ENCODE data around the gene RHEB.

The RHEB gene

GRCh38 chr7:151519765-151520418 is at the start of gene RHEB:
RHEB (minus strand) TSS chr7:151519895; CDS start chr7:151519511, 384 bp downstream.
- DNase-seq (ENCODE audit: low read depth): peak; percentile 98
- peak within 1 kb of the TSS; percentile 60 for H3K4me3 ChIP-seq (ENCODE audit: control insufficient read depth, low read depth, low read length)
- TF ChIP-seq, protein P1, sequence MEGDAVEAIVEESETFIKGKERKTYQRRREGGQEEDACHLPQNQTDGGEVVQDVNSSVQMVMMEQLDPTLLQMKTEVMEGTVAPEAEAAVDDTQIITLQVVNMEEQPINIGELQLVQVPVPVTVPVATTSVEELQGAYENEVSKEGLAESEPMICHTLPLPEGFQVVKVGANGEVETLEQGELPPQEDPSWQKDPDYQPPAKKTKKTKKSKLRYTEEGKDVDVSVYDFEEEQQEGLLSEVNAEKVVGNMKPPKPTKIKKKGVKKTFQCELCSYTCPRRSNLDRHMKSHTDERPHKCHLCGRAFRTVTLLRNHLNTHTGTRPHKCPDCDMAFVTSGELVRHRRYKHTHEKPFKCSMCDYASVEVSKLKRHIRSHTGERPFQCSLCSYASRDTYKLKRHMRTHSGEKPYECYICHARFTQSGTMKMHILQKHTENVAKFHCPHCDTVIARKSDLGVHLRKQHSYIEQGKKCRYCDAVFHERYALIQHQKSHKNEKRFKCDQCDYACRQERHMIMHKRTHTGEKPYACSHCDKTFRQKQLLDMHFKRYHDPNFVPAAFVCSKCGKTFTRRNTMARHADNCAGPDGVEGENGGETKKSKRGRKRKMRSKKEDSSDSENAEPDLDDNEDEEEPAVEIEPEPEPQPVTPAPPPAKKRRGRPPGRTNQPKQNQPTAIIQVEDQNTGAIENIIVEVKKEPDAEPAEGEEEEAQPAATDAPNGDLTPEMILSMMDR (IDR thresholded peaks at IDR 0.05; ENCODE audit: control insufficient read depth, insufficient read depth, low read depth, low read length, missing control alignments): no peak

DNA sequence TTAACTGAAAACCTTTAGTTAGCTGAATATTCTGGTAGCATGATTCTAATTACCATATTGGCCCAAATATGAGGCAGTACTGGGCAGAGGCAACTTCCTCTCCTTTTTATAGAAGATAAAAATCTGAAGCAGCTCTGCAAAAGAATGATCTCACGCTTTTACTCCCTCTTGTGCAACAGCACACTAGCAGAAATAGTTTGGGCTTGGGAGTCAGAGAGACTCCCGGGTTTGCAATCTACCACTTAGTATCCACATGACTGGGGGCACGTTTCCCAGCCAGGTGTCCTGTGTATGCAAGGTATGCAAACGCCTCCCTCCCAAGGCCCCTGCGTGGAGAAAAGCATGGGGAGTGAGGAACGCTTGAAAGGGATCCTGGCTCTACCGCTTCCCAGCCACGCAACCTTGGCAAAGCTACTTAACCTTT is 47.2 kb upstream of the RHEB start:
- peak; percentile 63 for DNase-seq (ENCODE audit: low read depth)
- TF ChIP-seq, protein P1 (IDR thresholded peaks at IDR 0.05; ENCODE audit: control insufficient read depth, insufficient read depth, low read depth, low read length, missing control alignments): no peak
- H3K4me3 ChIP-seq (ENCODE audit: control insufficient read depth, low read depth, low read length): no peak overlapping the region

- no peak overlapping the region for H3K4me3 ChIP-seq (ENCODE audit: control insufficient read depth, low read depth, low read length)
- TF ChIP-seq, protein P1 (IDR thresholded peaks at IDR 0.05; ENCODE audit: control insufficient read depth, insufficient read depth, low read depth, low read length, missing control alignments): no peak
- DNase-seq (ENCODE audit: low read depth): no peak
Observed at GRCh38 chr7:151565541-151565940, 45.8 kb upstream of the RHEB start.

DNA sequence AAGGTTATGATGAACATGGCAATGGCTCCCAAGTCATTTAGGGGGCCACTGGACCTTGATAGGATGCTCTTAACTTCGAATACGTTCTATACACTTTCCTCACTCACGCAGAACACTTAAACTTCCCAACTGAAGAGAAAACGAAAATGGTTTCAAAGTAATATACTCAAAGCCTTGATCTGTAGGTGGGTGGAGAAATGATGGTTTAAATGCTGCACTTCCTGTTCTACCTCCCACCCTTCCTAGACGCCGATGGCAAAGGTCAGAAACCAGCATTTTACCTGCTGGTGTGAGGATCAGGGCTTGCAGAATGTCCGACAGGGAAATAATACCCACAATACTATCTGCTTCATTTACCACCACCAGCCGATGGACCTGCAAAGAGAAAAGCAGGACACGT is 40.5 kb upstream of the RHEB start:
- no peak for DNase-seq (ENCODE audit: low read depth)
- H3K4me3 ChIP-seq (ENCODE audit: control insufficient read depth, low read depth, low read length): no peak overlapping the region
- TF ChIP-seq, protein P1 (IDR thresholded peaks at IDR 0.05; ENCODE audit: control insufficient read depth, insufficient read depth, low read depth, low read length, missing control alignments): no peak

GRCh38 chr7:151559557-151560183 is 40.0 kb upstream of the RHEB start:
- no peak for DNase-seq (ENCODE audit: low read depth)
- TF ChIP-seq, protein P1 (IDR thresholded peaks at IDR 0.05; ENCODE audit: control insufficient read depth, insufficient read depth, low read depth, low read length, missing control alignments): no peak
- no peak overlapping the region for H3K4me3 ChIP-seq (ENCODE audit: control insufficient read depth, low read depth, low read length)

GRCh38 chr7:151558575-151558974 is 38.9 kb upstream of the RHEB start:
- DNase-seq (ENCODE audit: low read depth): no peak
- TF ChIP-seq, protein P1 (IDR thresholded peaks at IDR 0.05; ENCODE audit: control insufficient read depth, insufficient read depth, low read depth, low read length, missing control alignments): no peak
- no peak overlapping the region for H3K4me3 ChIP-seq (ENCODE audit: control insufficient read depth, low read depth, low read length)
